ENCODE results near the gene WDR77. TPM values are rescaled to one million over a fixed set of nuclear protein-coding genes. Genes with fewer than 3 reads are reported as not detected.

Gene WDR77
- total and polyA plus RNA-seq, 7 donors = 35.3 to 103 (median 46.1) TPM

DNA sequence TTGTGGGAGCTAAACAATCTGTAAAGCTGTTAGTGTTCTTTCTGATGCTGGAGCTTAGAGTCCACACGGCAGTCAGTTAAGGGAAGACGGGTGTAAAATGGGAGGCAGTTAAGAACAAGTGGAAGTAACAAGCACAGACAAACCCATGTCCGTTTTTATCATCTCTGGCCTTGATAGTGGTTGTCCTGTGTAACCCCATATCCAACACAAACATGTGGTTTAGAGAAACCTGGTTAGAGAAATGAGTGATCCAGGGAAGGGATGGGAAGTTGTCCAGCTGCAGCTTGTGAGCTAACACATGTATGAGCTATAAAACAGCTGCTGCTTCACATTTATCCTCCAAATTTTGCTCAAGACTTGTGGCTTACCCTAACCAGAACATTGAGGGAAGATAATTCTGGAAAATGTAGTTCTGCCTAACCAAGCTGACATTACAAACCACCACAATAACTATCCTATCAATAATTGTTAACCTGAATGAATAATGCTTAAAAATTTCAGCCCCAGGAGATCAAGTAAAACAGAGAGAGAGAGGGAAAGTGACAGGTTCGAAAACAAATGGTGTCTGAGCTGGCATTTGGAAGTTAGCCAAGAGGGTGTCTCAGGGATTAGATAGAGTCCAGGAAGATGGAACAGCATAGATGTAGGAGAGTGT lies 14.1 kb upstream of the WDR77 start:
- Histone ChIP-seq H3K36me3 (ENCODE audit: insufficient read depth in 1 of 2, low read depth in 1 of 2) (peaks cover 16 to 79% of the 10 kb centered on the region in 2 donors), H3K27ac (peak overlapping the region; percentile 10), H3K4me3 (no peak overlapping the region), H3K4me1 (no peaks in the 10 kb centered on the region), H3K9me3 (no peaks in the 10 kb centered on the region), H3K27me3 (ENCODE audit: insufficient read depth in 3 of 3, low read length in 2 of 3) (no peaks in the 10 kb centered on the region)
- WGBS, 3 donors = 52 to 58% (median 54%) methylated on average over 4 of the region's 4 CpGs
- intact Hi-C loops (cut with DNase I) = no loop called here
- peak in 2 of 4 donors; percentile 42 to 70 for ATAC-seq
- no peak for DNase-seq
- no peak for TF ChIP-seq CTCF (IDR thresholded peaks at IDR 0.05)

DNA sequence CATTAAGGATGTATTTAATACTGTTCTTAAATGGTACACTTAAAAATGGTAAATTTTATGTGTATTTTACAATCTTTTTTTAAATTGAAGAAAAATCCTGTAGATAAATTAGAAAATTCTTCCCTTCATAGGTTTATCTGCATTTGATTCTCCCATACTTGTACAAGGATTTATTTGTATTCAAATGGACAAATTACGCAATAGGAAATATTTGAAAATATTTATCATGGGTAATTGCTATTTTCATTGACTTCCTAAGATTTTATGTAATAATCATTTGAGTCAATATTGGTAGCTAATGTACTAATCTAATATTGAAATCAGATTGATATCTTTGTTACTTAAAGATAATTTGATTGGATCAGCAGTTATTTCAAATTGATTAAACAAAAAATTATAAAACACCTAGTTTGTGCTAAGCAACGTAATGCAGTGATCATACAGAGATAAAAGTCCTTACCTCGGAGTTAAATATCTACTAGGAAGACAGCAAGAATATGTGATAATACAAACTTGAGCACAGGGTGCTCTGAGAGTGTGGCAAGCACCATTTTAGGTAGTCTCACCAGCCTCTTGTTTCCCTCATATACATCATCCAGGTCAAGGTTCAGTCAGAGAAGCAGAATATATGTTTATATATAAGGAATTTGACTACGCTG lies 13.4 kb upstream of the WDR77 start:
- 90 to 94% (median 90%) methylated on average over 4 of the region's 4 CpGs for WGBS, 3 donors
- Histone ChIP-seq H3K36me3 (ENCODE audit: insufficient read depth in 1 of 2, low read depth in 1 of 2) (peaks cover 12 to 79% of the 10 kb centered on the region in 2 donors), H3K9me3 (no peaks in the 10 kb centered on the region), H3K27ac (peak overlapping the region; percentile 10), H3K4me3 (no peak overlapping the region), H3K4me1 (no peaks in the 10 kb centered on the region), H3K27me3 (ENCODE audit: insufficient read depth in 3 of 3, low read length in 2 of 3) (no peaks in the 10 kb centered on the region)
- no peak for TF ChIP-seq CTCF (IDR thresholded peaks at IDR 0.05)
- intact Hi-C loops (cut with DNase I) = no loop called here
- DNase-seq = no peak
- peak in 1 of 4 donors; percentile 11 for ATAC-seq

GRCh38 chr1:111461765-111462164 lies 12.7 kb upstream of the WDR77 start:
- intact Hi-C loops (cut with DNase I) = no loop called here
- H3K27ac ChIP-seq = no peak overlapping the region
- WGBS, 3 donors = 91 to 96% (median 95%) methylated on average over 6 of the region's 6 CpGs
- ATAC-seq (no peak), DNase-seq (no peak)
- H3K27me3 ChIP-seq (ENCODE audit: insufficient read depth in 3 of 3, low read length in 2 of 3) = no peaks in the 10 kb centered on the region
- no peak for TF ChIP-seq CTCF (IDR thresholded peaks at IDR 0.05)
- no peaks in the 10 kb centered on the region for H3K4me1 ChIP-seq
- H3K9me3 ChIP-seq = no peaks in the 10 kb centered on the region
- H3K4me3 ChIP-seq = no peak overlapping the region
- H3K36me3 ChIP-seq (ENCODE audit: insufficient read depth in 1 of 2, low read depth in 1 of 2) = peaks cover 10 to 79% of the 10 kb centered on the region in 2 donors

DNA sequence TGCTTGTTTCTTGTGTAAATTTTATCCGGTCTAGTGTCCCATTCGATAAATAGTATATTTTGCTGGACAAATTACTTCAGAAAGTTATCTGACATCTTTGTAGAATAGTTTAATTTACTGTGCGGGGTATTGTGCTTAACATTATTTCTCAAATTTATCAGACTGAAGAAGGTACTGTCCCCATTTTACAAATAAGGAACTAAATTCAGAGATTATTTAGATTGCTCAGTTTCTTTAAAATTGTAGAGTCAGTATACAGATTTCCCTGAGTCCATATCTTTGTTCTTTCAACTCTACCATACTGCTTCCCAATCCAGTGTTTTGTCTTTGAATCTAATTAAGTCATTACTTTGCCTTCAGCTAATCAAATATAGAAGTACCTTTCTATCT lies 6.6 kb upstream of the WDR77 start:
- peaks cover 11 to 75% of the 10 kb centered on the region in 2 donors for H3K36me3 ChIP-seq (ENCODE audit: insufficient read depth in 1 of 2, low read depth in 1 of 2)
- H3K27ac ChIP-seq = no peak overlapping the region
- no peak overlapping the region for H3K4me3 ChIP-seq
- no peak for TF ChIP-seq CTCF (IDR thresholded peaks at IDR 0.05)
- no peaks in the 10 kb centered on the region for H3K27me3 ChIP-seq (ENCODE audit: insufficient read depth in 3 of 3, low read length in 2 of 3)
- no peaks in the 10 kb centered on the region for H3K9me3 ChIP-seq
- WGBS, 3 donors = 93 to 94% (median 94%) methylated on average over 3 of the region's 3 CpGs
- DNase-seq = no peak
- peaks cover 41% of the 10 kb centered on the region for H3K4me1 ChIP-seq
- no peak for ATAC-seq
- intact Hi-C loops (cut with DNase I) = no loop called here

Data from psoas muscle (tissue), 8 donors.